Hepatocyte (in vitro differentiated cells): ENCODE data around the gene MTG2. TPM values are rescaled to one million over a fixed set of nuclear protein-coding genes. Genes with fewer than 3 reads are reported as not detected.

Experiments
- DNase-seq: peaks from one replicate; pipeline ENCODE4 v3.0.0-alpha.2; 2016; ENCODE audit warnings: low spot score
- H2AFZ ChIP-seq: fragments of 200-600 bp; sonication (generic); 2 replicates; pipeline ENCODE4 v1.6.0; 2016; ENCODE audit warnings: antibody characterized with exemption, mild to moderate bottlenecking
- H3K27ac ChIP-seq: fragments of 200-600 bp; sonication (generic); 2 replicates; pipeline ENCODE4 v1.5.1; 2016; ENCODE audit warnings: mild to moderate bottlenecking
- H3K27me3 ChIP-seq: fragments of 200-600 bp; sonication (generic); 2 replicates; pipeline ENCODE4 v1.6.1; 2016
- H3K36me3 ChIP-seq: fragments of 200-600 bp; sonication (generic); replicated peaks from 2 replicates; pipeline ENCODE4 v1.5.1; 2016; ENCODE audit warnings: low read depth; ENCODE audit not compliant: insufficient read depth
- H3K4me1 ChIP-seq: fragments of 200-600 bp; sonication (generic); 2 replicates; pipeline ENCODE4 v1.5.1; 2016; ENCODE audit warnings: mild to moderate bottlenecking, moderate library complexity; ENCODE audit not compliant: insufficient read depth
- H3K4me2 ChIP-seq: fragments of 200-600 bp; sonication (generic); 2 replicates; pipeline ENCODE4 v1.6.0; 2016
- H3K4me3 ChIP-seq: fragments of 200-600 bp; sonication (generic); 2 replicates; pipeline ENCODE4 v1.5.1; 2016; ENCODE audit warnings: mild to moderate bottlenecking
- H3K79me2 ChIP-seq: fragments of 200-600 bp; sonication (generic); 2 replicates; pipeline ENCODE4 v1.6.0; 2017; ENCODE audit warnings: mild to moderate bottlenecking
- H3K9me2 ChIP-seq: fragments of 200-600 bp; sonication (generic); replicated peaks from 2 replicates; pipeline ENCODE4 v1.6.0; 2017; ENCODE audit warnings: mild to moderate bottlenecking; ENCODE audit not compliant: insufficient read depth
- H3K9me3 ChIP-seq: fragments of 200-600 bp; sonication (generic); 2 replicates; pipeline ENCODE4 v1.5.1; 2016; ENCODE audit warnings: low read depth, mild to moderate bottlenecking
- H4K20me1 ChIP-seq: fragments of 200-600 bp; sonication (generic); 2 replicates; pipeline ENCODE4 v1.6.0; 2016; ENCODE audit warnings: mild to moderate bottlenecking; ENCODE audit not compliant: insufficient read depth, poor library complexity, severe bottlenecking
- CTCF ChIP-seq: fragments of 200-600 bp; sonication (generic); IDR thresholded peaks from 2 replicates; pipeline ENCODE4 v1.5.1; 2016; ENCODE audit warnings: antibody characterized with exemption, mild to moderate bottlenecking; ENCODE audit not compliant: poor library complexity
- EZH2 ChIP-seq: fragments of 200-600 bp; sonication (generic); IDR thresholded peaks from 2 replicates; pipeline ENCODE4 v1.6.1; 2016; ENCODE audit warnings: antibody characterized with exemption, mild to moderate bottlenecking, borderline replicate concordance
- EZH2phosphoT487 ChIP-seq: fragments of 200-600 bp; sonication (generic); IDR thresholded peaks from one replicate; pipeline ENCODE4 v1.6.1; 2018; ENCODE audit warnings: antibody characterized with exemption, mild to moderate bottlenecking, low read depth, moderate library complexity; ENCODE audit not compliant: unreplicated experiment, severe bottlenecking
- WGBS: methylation state at CpG from one replicate; pipeline ENCODE4 v1.1.6; 2016; ENCODE audit warnings: low lambda C conversion rate; ENCODE audit errors: missing lambda C conversion rate; 5-methylcytosine and 5-hydroxymethylcytosine counted together
- polyA plus RNA-seq: library from polyadenylated mRNA; unstranded; fragments of >200 nt; fragmentation: Nextera tagmentation; extraction: Ambion mirVana; gene quantifications from 2 replicates; pipeline ENCODE4 v1.2.1, GENCODE V29; 2016
- total RNA-seq: library from RNA; depleted of rRNA; stranded (reverse); fragments of >200 nt; gene quantifications from 2 replicates; pipeline ENCODE4 v1.2.3, GENCODE V29; 2014

MTG2 gene
- total and polyA plus RNA-seq, 2 experiments from 2014 or later, result 18.4 to 26.7 TPM

- Histone ChIP-seq H3K27ac (no peak overlapping the region), H3K27me3 (no peaks in the 10 kb centered on the region), H2AFZ (no peak overlapping the region), H3K36me3 (no peaks in the 10 kb centered on the region), H3K4me2 (no peak overlapping the region), H4K20me1 (peaks cover 95% of the 10 kb centered on the region), H3K9me3 (no peaks in the 10 kb centered on the region), H3K9me2 (no peaks in the 10 kb centered on the region), H3K4me1 (peaks cover 7% of the 10 kb centered on the region), H3K4me3 (no peak overlapping the region), H3K79me2 (peaks cover 100% of the 10 kb centered on the region)
- TF ChIP-seq CTCF (no peak), EZH2phosphoT487 (no peak), EZH2 (no peak)
- WGBS, result 90% methylated on average over 17 of the region's 17 CpGs
- DNase-seq, result no peak
These were observed 61.8 kb downstream of the MTG2 start for GRCh38 chr20:62244644-62245108.

GRCh38 chr20:62245911-62246280 lies 63.1 kb downstream of the MTG2 start:
- 96% methylated on average over 19 of the region's 19 CpGs for WGBS
- Histone ChIP-seq H3K27me3 (no peaks in the 10 kb centered on the region), H3K9me3 (no peaks in the 10 kb centered on the region), H3K36me3 (no peaks in the 10 kb centered on the region), H3K4me2 (no peak overlapping the region), H3K4me1 (no peaks in the 10 kb centered on the region), H3K79me2 (peaks cover 100% of the 10 kb centered on the region), H3K4me3 (no peak overlapping the region), H2AFZ (no peak overlapping the region), H4K20me1 (peaks cover 96% of the 10 kb centered on the region), H3K9me2 (no peaks in the 10 kb centered on the region), H3K27ac (no peak overlapping the region)
- no peak for DNase-seq
- no peak for TF ChIP-seq EZH2phosphoT487
- no peak for TF ChIP-seq EZH2
- no peak for TF ChIP-seq CTCF

GRCh38 chr20:62246431-62246830 lies 63.6 kb downstream of the MTG2 start:
- Histone ChIP-seq H4K20me1 (peaks cover 95% of the 10 kb centered on the region), H2AFZ (no peak overlapping the region), H3K4me3 (no peak overlapping the region), H3K9me2 (no peaks in the 10 kb centered on the region), H3K27ac (no peak overlapping the region), H3K4me1 (no peaks in the 10 kb centered on the region), H3K36me3 (no peaks in the 10 kb centered on the region), H3K4me2 (no peak overlapping the region), H3K27me3 (no peaks in the 10 kb centered on the region), H3K9me3 (no peaks in the 10 kb centered on the region), H3K79me2 (peaks cover 100% of the 10 kb centered on the region)
- 87% methylated on average over 7 of the region's 8 CpGs for WGBS
- TF ChIP-seq EZH2 (no peak), CTCF (no peak), EZH2phosphoT487 (no peak)
- no peak for DNase-seq
